Pulmonary artery endothelial cell (primary cell): ENCODE data around the gene DIRAS1. TPM values are rescaled to one million over a fixed set of nuclear protein-coding genes. Genes with fewer than 3 reads are reported as not detected.

Experiments used
- DNase-seq: peaks from one replicate; pipeline ENCODE4 v3.0.0-alpha.2; 2011; ENCODE audit warnings: low read depth, low spot score
- total RNA-seq: library from RNA; depleted of rRNA; stranded (reverse); fragments of >200 nt; gene quantifications from 2 replicates; pipeline ENCODE4 v1.2.3, GENCODE V29; 2014

Gene DIRAS1, protein sequence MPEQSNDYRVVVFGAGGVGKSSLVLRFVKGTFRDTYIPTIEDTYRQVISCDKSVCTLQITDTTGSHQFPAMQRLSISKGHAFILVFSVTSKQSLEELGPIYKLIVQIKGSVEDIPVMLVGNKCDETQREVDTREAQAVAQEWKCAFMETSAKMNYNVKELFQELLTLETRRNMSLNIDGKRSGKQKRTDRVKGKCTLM
- under 0.01 and 0.04 TPM in 2 replicates for total RNA-seq

GRCh38 chr19:2720777-2721569 lies at the start of gene DIRAS1:
DIRAS1 (minus strand) TSS chr19:2721372; CDS start chr19:2717806, 3,566 bp downstream.
- no peak for DNase-seq

DNA sequence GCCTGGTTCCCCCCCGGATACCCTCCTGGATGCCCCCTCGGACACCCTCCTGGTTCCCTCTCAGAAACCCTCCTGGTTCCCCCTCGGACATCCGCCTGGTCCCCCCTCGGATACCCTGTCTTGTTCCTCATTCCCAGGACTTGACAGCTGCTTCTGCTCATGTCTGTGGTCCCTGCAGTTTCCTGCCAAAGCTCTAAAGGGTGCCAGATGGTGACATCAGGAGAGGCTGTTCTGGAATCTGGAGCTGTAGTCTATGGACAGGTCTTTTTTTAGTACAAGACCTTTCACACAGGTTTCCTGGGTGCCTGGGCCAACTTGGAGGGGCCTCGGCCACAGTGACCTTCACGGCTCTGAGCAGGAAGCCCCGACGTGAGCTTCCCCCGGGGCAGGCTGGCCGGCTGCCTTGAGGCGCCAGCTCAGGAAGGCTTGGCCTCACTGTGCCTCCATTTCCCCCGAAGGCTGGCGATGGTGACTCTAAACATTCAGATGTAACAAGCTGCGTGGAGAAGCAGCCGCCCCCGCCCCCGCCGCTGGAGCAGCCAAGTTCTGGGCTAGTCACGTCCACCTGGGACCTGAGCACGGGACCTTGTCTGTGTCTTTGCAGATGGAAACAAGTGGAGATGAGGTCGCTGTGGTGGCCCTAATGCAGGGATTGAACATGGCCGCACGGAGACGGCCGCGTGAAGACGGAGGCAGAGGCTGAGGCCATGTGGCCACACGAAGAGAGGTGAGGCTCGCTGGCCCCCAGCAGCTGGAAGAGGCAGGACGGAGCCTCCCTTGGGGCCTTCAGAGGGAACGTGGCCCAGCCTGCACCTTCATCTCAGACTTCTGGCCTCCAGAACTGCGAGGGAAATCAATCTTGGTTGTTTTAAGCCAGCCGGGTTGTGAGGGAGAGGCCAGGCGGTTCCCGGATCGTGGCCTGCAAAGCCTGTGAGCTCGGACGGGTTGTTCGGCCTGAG lies 49.2 kb upstream of the DIRAS1 start:
- no peak for DNase-seq

- no peak for DNase-seq
These were observed 48.0 kb upstream of the DIRAS1 start for GRCh38 chr19:2769218-2769617.

GRCh38 chr19:2768365-2769132 lies 47.4 kb upstream of the DIRAS1 start:
- no peak for DNase-seq

DNA sequence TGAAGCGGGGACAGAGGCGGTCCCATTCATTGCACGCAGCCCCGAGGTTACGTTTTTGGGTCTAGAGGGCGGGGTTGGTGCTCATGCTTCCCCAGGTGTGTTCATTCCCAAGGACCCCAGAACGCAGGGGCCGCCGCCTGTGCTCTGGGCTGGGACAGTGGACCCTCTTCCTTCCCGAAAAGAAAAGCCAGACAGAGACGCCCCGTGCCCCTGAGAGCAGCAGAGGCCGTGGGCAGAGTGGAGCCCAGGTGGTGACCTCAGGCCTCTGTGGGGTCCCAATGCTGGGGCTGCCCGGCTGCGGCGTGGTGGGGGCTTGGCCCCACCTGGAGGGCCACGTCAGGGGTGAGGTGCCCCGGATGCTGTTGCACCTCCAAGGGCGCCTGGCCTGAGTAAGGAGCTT lies 46.5 kb upstream of the DIRAS1 start:
- DNase-seq: no peak

GRCh38 chr19:2766594-2767372 lies 45.6 kb upstream of the DIRAS1 start:
- no peak for DNase-seq

DNA sequence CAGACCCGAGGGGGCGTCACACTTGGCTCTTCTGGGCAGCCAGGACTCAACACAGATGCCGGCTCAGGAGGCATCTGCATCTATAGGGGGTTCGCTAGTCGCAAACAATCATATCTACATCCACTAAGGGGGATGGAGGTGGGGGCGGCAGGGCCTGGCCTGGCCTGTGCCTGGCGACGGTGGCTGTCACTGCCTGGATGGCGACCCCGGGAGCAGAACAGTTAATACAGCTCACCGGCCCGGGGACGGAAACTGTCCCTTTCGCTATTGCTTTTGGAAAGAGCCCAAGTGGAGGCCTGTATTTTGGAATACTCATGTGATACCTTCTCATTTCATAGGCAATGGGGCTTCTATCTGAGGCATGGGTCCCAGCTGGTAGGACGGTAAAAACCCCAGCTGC lies 44.2 kb upstream of the DIRAS1 start:
- no peak for DNase-seq

DNA sequence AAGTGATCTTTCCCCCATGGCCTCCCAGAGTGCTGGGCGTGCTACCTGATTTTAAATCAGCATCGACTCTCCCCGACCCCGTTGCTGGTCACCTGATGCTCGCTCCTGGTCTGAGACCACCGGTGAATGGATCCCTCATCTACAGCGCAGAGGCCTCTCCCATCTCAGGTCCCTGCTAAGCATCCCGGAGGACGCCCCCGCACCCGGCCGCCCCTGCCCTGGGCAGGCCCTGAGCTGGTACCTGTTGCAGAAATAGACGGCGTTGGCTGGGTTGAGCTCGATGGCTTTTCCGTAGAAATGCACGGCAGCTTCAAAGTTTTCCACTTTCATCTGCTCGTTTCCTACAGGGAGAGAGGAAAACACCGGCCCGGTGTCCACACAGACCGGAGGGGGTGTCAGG lies 43.8 kb upstream of the DIRAS1 start:
- no peak for DNase-seq

DNA sequence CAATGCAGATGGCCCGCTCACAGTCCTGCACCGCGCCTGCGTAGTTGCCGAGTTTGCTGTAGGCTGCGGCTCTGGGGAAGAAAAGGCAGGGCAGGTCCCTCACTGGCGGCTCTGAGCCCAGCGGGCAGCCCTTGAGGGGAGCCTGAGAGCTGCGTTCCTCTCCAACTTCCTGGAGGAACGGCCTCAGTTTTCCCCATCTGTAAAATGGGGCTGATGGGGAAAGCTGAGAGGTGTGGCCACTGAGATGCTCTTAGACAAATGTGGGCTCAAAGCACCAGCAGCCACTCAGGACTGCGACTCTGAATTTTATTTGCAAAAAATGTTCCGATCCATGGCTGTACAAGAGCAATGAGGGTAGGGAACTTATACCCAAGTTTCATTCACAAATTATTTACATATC lies 42.5 kb upstream of the DIRAS1 start:
- no peak for DNase-seq

- DNase-seq: no peak
These were observed 41.8 kb upstream of the DIRAS1 start for GRCh38 chr19:2762783-2763496.

- no peak for DNase-seq
These were observed 41.0 kb upstream of the DIRAS1 start for GRCh38 chr19:2761876-2762782.

GRCh38 chr19:2761309-2761677 lies 40.1 kb upstream of the DIRAS1 start:
- no peak for DNase-seq

GRCh38 chr19:2759965-2760364 lies 38.8 kb upstream of the DIRAS1 start:
- no peak for DNase-seq

DNA sequence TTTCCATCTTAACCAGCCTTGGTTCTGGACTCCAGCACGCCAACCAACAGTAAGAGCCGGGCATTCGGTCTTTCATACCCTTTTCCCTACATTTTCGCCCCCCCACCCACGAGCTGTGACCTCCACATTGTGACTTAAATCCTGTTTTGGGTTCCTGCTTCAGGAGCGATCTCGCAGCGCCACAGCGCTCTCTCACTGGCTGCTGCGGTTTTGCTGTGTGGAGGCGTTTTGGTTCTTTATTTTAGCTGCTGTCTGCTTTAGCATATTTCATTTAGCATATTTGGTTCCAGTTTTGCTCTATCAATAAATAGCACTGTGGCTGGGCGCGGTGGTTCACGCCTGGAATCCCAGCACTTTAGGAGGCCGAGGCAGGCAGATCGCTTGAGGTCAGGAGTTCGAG lies 38.2 kb upstream of the DIRAS1 start:
- no peak for DNase-seq

- DNase-seq: no peak
These were observed 37.6 kb upstream of the DIRAS1 start for GRCh38 chr19:2758601-2759313.

DNA sequence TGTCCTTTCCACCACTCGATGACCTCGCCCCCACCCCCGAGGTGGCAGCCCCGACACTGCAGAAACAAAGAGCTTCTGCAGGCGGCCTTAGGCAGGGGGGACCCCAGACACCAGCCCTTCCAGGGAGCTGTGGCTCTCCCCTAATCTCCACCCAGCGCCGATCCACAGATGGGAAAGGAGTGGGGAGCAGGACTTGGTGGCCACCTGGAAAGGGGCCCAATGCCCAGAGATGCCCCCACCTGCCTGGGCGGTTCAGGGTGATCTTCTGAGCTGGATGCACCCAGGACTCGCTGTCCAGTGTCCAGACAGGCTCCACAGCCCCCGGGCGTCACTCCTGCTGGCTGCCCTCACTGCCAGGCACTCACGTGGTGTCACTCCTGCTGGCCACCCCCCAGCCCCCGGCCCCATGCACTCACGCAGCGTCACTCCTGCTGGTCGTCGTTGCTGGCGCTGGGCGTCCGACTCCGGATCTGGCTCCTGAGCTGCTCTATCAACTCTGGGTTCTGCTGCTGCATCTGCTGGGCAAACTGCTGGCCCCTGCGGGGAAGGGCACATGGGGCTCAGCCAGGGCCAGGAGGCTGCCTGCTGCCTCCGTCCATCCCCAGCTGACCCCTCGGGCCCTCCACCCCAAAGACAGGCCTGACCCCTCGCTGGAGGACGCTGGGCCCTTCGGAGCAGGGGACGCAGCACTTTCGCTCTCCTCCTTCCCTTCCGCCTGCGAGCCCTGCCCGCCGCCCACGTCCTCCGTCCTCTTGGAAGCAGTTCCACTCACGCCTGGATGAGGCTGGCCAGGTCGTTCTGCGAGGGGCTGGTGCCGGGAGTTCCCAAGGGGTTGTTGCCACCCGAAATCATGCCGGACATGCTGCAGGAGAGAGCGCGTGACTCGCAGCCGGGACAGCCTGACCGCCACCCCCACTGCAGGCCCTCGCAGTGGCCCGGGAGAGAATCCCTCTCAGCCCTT lies 36.0 kb upstream of the DIRAS1 start:
- no peak for DNase-seq

DNA sequence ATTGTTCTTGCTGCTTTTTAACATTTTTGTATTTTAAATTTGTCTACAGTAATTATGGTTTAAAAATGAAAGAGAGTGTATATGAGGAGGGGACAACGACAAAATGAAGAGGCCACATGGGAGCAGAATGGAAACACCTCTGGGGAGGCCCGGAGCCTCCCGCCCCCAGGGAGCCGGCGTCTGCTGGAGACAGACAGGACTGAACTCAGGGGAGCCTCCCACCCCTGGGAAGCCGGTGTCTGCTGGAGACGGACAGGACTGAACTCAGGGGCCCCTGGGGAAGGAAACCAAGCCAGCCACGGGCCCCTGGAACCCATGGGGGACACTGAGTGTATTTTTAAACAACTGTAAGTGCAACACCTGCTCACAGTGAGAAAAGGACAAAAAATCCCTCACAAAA lies 35.3 kb upstream of the DIRAS1 start:
- DNase-seq: no peak
